ENCODE measurements around the gene WWOX.

GRCh38 chr16:79066561-79066960 is 967.1 kb downstream of the WWOX start:
- TF ChIP-seq CTCF (IDR thresholded peaks at IDR 0.05) = no peak
- no peak for TF ChIP-seq POLR2A (IDR thresholded peaks at IDR 0.05)
- TF ChIP-seq POLR2AphosphoS5 (IDR thresholded peaks at IDR 0.05) = no peak

Data from gastroesophageal sphincter (tissue), 3 donors.